Sigmoid colon (tissue), 4 donors: Measurements from ENCODE around the gene TCOF1.

Source experiments
- EP300 ChIP-seq, 4 donors: sonication (generic); formaldehyde crosslinking; IDR thresholded peaks; one replicate each; pipeline ENCODE4 v1.6.1; 2017; ENCODE audit warnings: antibody characterized with exemption in 4 of 4
- POLR2A ChIP-seq, 2 donors: fragments of 450-650 bp; IDR thresholded peaks; one replicate each; pipeline ENCODE4 v1.6.1; 2016; ENCODE audit warnings: antibody characterized with exemption in 2 of 2, mild to moderate bottlenecking in 2 of 2, moderate library complexity in 2 of 2
- POLR2AphosphoS5 ChIP-seq, 4 donors: sonication (generic); formaldehyde crosslinking; IDR thresholded peaks; one replicate each; pipeline ENCODE4 v1.6.1; 2017; ENCODE audit warnings: antibody characterized with exemption in 4 of 4
- TF ChIP-seq, protein P1 (sequence below), 4 experiments: fragments of 450-650 bp in 3 of 4; fragments of 200-600 bp in 1 of 4; IDR thresholded peaks; one replicate each; pipeline ENCODE4 v1.5.1; 2016 to 2019; ENCODE audit warnings: antibody characterized with exemption in 4 of 4, mild to moderate bottlenecking in 3 of 4, moderate library complexity in 2 of 4

DNA sequence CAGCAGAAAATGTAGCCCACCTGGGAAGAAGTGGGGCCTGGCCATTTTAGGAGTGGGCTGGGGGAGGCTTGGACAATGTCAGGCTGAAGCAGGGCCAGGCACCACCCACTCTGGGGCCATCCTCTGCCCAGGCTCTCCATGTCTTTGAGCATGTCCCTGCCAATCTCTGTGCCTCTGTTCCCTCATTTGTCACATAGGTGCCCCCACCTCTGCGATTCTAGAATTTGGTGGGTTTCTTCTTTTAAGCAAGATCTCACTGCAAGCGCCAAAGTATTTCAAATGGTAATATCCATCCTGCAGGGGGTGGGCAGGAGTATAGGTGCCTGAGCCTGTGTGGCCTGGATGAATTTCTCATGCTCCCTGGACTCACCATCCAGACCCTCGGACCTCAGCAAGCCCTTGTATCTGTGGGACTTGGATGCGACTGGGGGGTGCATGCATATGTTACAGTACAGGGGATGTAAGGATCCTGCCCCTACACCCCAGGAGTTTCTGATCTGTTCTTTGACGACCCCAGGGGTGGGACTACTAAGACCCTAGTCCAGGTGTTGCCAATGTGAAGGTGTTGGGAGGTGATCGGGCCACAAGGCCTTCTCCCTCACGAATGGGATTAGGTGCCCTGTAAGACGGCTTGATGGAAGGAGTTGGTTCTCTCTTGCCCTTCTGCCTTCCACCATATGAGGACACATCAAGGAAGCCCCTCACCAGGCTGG is 50.9 kb downstream of the TCOF1 start:
- TF ChIP-seq, protein P1, sequence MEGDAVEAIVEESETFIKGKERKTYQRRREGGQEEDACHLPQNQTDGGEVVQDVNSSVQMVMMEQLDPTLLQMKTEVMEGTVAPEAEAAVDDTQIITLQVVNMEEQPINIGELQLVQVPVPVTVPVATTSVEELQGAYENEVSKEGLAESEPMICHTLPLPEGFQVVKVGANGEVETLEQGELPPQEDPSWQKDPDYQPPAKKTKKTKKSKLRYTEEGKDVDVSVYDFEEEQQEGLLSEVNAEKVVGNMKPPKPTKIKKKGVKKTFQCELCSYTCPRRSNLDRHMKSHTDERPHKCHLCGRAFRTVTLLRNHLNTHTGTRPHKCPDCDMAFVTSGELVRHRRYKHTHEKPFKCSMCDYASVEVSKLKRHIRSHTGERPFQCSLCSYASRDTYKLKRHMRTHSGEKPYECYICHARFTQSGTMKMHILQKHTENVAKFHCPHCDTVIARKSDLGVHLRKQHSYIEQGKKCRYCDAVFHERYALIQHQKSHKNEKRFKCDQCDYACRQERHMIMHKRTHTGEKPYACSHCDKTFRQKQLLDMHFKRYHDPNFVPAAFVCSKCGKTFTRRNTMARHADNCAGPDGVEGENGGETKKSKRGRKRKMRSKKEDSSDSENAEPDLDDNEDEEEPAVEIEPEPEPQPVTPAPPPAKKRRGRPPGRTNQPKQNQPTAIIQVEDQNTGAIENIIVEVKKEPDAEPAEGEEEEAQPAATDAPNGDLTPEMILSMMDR (IDR thresholded peaks at IDR 0.05) = no peak
- no peak for TF ChIP-seq EP300 (IDR thresholded peaks at IDR 0.05)
- no peak for TF ChIP-seq POLR2A (IDR thresholded peaks at IDR 0.05)
- TF ChIP-seq POLR2AphosphoS5 (IDR thresholded peaks at IDR 0.05) = no peak
